Chondrocyte (in vitro differentiated cells): ENCODE measurements around the gene ZNF223. TPM values are rescaled to one million over a fixed set of nuclear protein-coding genes. Genes with fewer than 3 reads are reported as not detected.
A peak's percentile ranks its signal among the peaks of the same experiment; 100 is the strongest.

Source experiments
- DNase-seq: peaks from one replicate; pipeline ENCODE4 v3.0.0; 2021; ENCODE audit warnings: mixed read lengths, low spot score
- H3K27ac Mint-ChIP-seq: one replicate; pipeline ENCODE4 v1.8.0; 2021; ENCODE audit warnings: mild to moderate bottlenecking, moderate library complexity, mixed read lengths; ENCODE audit not compliant: unreplicated experiment
- H3K27me3 Mint-ChIP-seq: 2 replicates; pipeline ENCODE4 v1.8.0; 2021; ENCODE audit warnings: low read depth, mixed read lengths
- H3K36me3 Mint-ChIP-seq: 2 replicates; pipeline ENCODE4 v1.8.0; 2021; ENCODE audit warnings: low read depth, mixed read lengths
- H3K4me1 Mint-ChIP-seq: 2 replicates; pipeline ENCODE4 v1.8.0; 2021; ENCODE audit warnings: low read depth, mild to moderate bottlenecking, mixed read lengths
- H3K4me3 Mint-ChIP-seq: one replicate; pipeline ENCODE4 v1.8.0; 2021; ENCODE audit warnings: mild to moderate bottlenecking, moderate library complexity, mixed read lengths; ENCODE audit not compliant: unreplicated experiment
- H3K9me3 Mint-ChIP-seq: 2 replicates; pipeline ENCODE4 v1.8.0; 2021; ENCODE audit warnings: low read depth, mixed read lengths
- total RNA-seq: library from RNA; stranded (reverse); gene quantifications from 3 replicates; pipeline ENCODE4 v1.2.1, GENCODE V29; 2021
- TF ChIP-seq, protein P1 (sequence below): fragments of 200-600 bp; sonication (generic); IDR thresholded peaks from 2 replicates; pipeline ENCODE4 v1.5.0; 2021; ENCODE audit warnings: antibody characterized with exemption, mild to moderate bottlenecking, moderate library complexity

Gene ZNF223
- total RNA-seq, 1 donor from 2014 or later = 2.5 TPM

DNA sequence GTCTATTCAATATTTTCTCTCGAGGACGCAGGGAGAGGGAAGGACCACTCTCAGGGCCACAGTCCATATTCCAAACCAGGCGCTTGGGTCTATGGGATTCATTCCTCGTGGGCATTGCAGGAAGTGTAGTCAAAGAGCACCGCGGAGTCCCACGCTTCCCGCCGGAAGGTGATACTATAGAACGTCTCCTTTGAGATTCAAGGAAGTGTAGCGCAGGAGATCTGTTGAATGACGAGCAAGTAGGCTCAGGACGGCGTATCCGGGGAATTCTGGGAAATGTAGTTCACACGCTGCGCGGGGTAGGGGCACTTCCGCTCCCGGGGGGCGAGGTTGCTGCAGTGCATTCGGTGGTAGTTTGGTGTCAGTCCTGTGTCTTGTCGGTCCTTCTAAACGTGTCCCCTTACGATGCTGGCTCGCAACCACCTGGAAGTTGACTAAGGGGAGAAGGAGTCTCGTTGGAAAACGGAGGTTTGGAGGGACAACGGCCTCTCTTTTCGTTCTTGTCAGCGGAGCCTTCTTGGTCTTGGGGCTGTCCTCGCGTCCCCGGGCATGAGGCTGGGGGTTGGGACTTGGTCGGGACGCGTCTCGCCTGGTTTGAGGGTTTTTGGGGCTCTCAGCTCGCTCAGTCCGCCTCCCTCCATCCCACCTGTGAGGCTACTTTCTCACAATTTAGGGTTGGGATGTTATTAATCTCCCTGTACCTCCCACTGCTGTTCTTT, 20.1 kb downstream of the ZNF223 start, which contains the start of gene ZNF284:
ZNF284 (plus strand) TSS at position 336 of the 719 bp plus-strand sequence. CDS start 4,231 bp downstream, outside the sequence.
- Mint-ChIP-seq H3K4me1 (peaks cover 23% of the 10 kb centered on the region), H3K27ac (peak within 1 kb of the TSS; percentile 86), H3K36me3 (peaks cover 21% of the 10 kb centered on the region), H3K27me3 (no peaks in the 10 kb centered on the region), H3K9me3 (peaks cover 34% of the 10 kb centered on the region), H3K4me3 (peak within 1 kb of the TSS; percentile 93)
- TF ChIP-seq, protein P1, sequence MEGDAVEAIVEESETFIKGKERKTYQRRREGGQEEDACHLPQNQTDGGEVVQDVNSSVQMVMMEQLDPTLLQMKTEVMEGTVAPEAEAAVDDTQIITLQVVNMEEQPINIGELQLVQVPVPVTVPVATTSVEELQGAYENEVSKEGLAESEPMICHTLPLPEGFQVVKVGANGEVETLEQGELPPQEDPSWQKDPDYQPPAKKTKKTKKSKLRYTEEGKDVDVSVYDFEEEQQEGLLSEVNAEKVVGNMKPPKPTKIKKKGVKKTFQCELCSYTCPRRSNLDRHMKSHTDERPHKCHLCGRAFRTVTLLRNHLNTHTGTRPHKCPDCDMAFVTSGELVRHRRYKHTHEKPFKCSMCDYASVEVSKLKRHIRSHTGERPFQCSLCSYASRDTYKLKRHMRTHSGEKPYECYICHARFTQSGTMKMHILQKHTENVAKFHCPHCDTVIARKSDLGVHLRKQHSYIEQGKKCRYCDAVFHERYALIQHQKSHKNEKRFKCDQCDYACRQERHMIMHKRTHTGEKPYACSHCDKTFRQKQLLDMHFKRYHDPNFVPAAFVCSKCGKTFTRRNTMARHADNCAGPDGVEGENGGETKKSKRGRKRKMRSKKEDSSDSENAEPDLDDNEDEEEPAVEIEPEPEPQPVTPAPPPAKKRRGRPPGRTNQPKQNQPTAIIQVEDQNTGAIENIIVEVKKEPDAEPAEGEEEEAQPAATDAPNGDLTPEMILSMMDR = no peak
- no peak for DNase-seq

DNA sequence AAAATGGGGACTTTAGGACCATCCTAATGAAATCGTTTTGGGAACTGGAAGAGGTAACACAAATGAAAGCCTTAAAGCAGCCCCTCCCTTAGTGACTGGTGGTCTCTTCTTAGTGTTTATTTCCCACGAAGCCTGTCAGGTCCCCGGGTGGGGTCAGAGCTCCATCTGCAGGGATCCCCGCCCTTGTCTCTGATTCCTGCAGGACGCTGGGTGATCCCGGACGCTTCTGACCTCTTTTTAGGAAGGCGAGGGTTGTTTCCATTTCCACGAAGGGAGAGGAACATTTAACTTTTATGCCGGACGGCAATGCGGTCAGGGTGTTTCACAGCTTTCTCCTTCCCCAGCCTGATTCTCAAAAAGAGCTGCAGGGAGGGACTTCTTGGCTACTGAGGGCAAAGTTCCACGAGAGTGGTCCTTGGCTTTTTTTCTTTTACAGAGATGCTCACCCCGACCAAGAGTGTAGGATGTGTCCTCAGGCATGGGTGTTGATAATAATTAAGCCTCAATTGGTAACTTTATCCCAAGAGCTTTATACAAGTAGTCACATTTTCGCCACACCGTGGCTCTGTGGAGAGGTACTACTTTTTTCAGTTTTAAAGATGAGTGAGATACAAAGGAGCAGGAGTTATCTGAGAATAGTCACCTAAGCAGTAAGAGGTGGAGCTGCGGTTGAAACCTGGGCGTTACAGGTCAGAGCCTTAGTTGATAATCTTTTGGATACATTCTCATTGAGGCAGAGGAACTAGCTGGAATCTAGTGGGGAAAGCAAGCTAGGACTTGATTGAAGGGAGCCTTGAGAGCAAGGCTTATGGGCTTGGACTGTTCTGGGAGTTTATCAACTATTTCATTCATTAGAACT, 20.9 kb downstream of the ZNF223 start:
- Mint-ChIP-seq H3K4me3 (peak overlapping the region; percentile 93), H3K27me3 (no peaks in the 10 kb centered on the region)

DNA sequence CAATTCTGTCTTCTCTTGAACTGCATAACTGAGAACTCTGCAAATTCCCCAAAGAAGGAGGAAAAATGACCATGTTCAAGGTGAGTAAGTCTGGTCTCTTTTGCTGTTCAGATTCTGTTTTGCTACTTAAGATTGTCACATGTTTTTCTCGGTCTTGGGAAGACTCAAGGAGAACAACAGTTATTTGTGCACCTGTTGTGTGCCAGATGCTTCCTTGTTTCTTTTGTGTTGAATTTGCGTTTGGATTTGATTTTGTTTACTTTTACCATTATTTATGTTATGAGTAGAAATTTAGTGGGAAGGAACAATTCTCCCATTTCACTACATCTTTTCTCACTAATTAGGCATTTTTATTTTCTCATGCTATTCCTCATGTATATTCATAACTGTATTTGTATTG, 24.5 kb downstream of the ZNF223 start:
- no peak overlapping the region for H3K4me3 Mint-ChIP-seq
- H3K27me3 Mint-ChIP-seq = no peaks in the 10 kb centered on the region
- TF ChIP-seq, protein P1 = no peak
- no peak for DNase-seq
- no peak overlapping the region for H3K27ac Mint-ChIP-seq
- peaks cover 18% of the 10 kb centered on the region for H3K4me1 Mint-ChIP-seq
- H3K9me3 Mint-ChIP-seq = peaks cover 4% of the 10 kb centered on the region
- peaks cover 15% of the 10 kb centered on the region for H3K36me3 Mint-ChIP-seq

More for the DNA sequence above, 20.9 kb downstream of the ZNF223 start:
- TF ChIP-seq, protein P1 = peak; percentile 22
- Mint-ChIP-seq H3K36me3 (peaks cover 17% of the 10 kb centered on the region), H3K4me1 (peaks cover 23% of the 10 kb centered on the region), H3K9me3 (peaks cover 29% of the 10 kb centered on the region), H3K27ac (peak overlapping the region; percentile 86)
- no peak for DNase-seq

DNA sequence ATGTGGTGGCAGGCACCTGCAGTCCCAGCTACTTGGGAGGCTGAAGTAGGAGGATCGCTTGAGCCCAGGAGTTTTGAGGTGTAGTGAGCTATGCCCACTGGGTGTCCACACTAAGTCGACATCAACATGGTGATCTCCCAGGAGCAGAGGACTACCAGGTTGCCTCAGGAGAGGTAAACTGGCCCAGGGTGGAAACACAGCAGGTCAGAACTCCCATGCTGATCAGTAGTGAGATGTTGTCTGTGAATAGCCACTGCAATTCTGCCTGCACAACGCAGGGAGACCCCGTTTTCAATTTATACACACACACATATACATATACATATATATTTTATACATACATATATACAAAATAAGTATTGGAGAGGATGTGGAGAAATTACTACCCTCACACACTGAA, 40.3 kb downstream of the ZNF223 start:
- no peak for DNase-seq
- peaks cover 13% of the 10 kb centered on the region for H3K4me1 Mint-ChIP-seq
- no peaks in the 10 kb centered on the region for H3K9me3 Mint-ChIP-seq
- TF ChIP-seq, protein P1 = no peak
- peaks cover 6% of the 10 kb centered on the region for H3K36me3 Mint-ChIP-seq
- no peaks in the 10 kb centered on the region for H3K27me3 Mint-ChIP-seq
- H3K27ac Mint-ChIP-seq = no peak overlapping the region
- no peak overlapping the region for H3K4me3 Mint-ChIP-seq
